ENCODE measurements around the gene IP6K1. TPM values are rescaled to one million over a fixed set of nuclear protein-coding genes. Genes with fewer than 3 reads are reported as not detected.

The IP6K1 gene
- total RNA-seq, 1 donor from 2014 or later = 46.4 TPM

DNA sequence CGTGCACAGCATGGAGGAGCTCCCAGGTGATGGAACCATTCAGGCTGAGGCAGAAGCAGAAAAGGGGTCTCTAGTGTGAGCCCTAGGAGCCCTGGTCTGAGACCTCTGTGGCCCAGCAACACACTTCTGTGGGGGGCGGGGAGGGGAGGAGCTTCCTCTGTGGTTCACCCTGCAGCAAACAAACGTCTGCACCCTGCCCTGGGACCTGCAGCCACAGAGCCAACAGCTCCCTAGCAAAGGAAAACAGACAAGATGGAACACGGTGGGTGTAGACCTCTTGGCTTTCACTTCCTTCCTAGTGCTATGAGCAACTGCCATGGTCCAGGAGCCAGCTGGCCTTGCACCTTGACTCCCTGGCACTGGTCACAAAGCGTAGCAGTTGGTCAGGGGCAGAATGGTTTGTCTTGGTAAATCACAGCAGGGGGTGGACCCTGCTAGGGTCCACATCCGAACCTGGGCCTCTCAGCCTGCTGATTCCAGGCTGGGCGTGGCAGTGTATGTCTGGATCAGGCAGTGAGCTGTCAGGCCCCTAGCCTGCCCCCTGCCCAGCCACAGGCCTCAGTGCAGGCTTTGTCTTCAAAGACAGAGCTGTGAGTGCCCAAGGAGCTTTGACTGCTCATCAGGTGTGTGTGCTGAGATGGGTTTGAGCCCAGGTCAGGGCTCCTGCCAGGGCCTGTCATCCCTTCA is 73.6 kb downstream of the IP6K1 start:
- Mint-ChIP-seq H3K27me3 (ENCODE audit: low read depth) (no peaks in the 10 kb centered on the region), H3K27ac (no peak overlapping the region), H3K4me1 (no peaks in the 10 kb centered on the region), H3K9me3 (no peaks in the 10 kb centered on the region), H3K4me3 (no peak overlapping the region), H3K36me3 (peaks cover 4% of the 10 kb centered on the region)
- DNase-seq (ENCODE audit: low spot score in 2 of 2, unreplicated experiment in 2 of 2) = no peak
- TF ChIP-seq CTCF (IDR thresholded peaks at IDR 0.05; ENCODE audit: unreplicated experiment) = no peak

GRCh38 chr3:49712166-49712565 is 74.2 kb downstream of the IP6K1 start:
- TF ChIP-seq CTCF (IDR thresholded peaks at IDR 0.05; ENCODE audit: unreplicated experiment) = no peak
- H3K4me1 Mint-ChIP-seq = no peaks in the 10 kb centered on the region
- no peaks in the 10 kb centered on the region for H3K27me3 Mint-ChIP-seq (ENCODE audit: low read depth)
- no peak overlapping the region for H3K27ac Mint-ChIP-seq
- peaks cover 5% of the 10 kb centered on the region for H3K36me3 Mint-ChIP-seq
- no peak for DNase-seq (ENCODE audit: low spot score in 2 of 2, unreplicated experiment in 2 of 2)
- H3K4me3 Mint-ChIP-seq = no peak overlapping the region
- no peaks in the 10 kb centered on the region for H3K9me3 Mint-ChIP-seq

DNA sequence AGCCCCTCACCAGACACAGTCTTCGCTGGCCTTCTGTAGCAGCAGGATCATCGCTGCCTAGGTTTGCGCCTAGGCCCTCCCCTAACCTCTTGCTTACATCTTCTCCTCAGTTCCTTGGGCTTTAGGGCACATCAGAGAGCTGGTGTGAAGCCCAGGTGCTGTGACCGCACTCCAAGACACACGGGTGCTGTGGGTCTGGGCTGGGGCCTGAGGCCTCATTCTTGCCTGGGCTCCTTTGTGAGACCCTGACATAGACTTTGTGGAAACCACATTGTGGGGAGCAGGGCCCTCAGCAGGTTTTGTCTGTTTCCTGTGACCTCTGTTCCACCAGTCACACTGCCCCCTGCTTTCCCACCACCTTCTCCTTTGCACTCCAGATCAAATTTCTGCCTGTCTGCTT is 74.9 kb downstream of the IP6K1 start:
- no peaks in the 10 kb centered on the region for H3K27me3 Mint-ChIP-seq (ENCODE audit: low read depth)

GRCh38 chr3:49709852-49710251 is 76.5 kb downstream of the IP6K1 start:
- H3K27me3 Mint-ChIP-seq (ENCODE audit: low read depth) = no peaks in the 10 kb centered on the region
- no peak overlapping the region for H3K27ac Mint-ChIP-seq
- H3K36me3 Mint-ChIP-seq = peaks cover 5% of the 10 kb centered on the region
- no peaks in the 10 kb centered on the region for H3K4me1 Mint-ChIP-seq
- no peak for TF ChIP-seq CTCF (IDR thresholded peaks at IDR 0.05; ENCODE audit: unreplicated experiment)
- DNase-seq (ENCODE audit: low spot score in 2 of 2, unreplicated experiment in 2 of 2) = no peak
- no peaks in the 10 kb centered on the region for H3K9me3 Mint-ChIP-seq
- no peak overlapping the region for H3K4me3 Mint-ChIP-seq

More for the DNA sequence above, 74.9 kb downstream of the IP6K1 start:
- Mint-ChIP-seq H3K36me3 (peaks cover 5% of the 10 kb centered on the region), H3K27ac (no peak overlapping the region), H3K4me3 (no peak overlapping the region), H3K4me1 (no peaks in the 10 kb centered on the region), H3K9me3 (no peaks in the 10 kb centered on the region)
- no peak for TF ChIP-seq CTCF (IDR thresholded peaks at IDR 0.05; ENCODE audit: unreplicated experiment)
- DNase-seq (ENCODE audit: low spot score in 2 of 2, unreplicated experiment in 2 of 2) = no peak

DNA sequence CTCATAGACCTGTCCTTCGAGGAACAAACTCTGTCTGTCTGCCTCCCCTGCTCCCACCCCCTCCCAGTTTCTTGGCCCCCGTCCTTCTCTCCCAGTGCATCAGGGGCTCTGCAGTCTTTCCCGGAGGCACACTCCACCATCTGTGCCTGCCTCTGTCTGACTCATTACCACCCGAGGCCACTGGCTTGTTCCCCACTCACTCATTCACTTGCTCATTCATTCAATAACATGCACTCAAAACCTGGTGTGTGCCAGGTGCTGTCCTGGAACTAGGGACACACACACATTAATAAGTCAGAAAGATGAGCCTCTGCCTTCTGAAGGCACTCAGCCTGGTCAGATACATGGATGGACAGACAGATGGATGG is 79.2 kb downstream of the IP6K1 start:
- no peak for TF ChIP-seq CTCF (IDR thresholded peaks at IDR 0.05; ENCODE audit: unreplicated experiment)
- H3K9me3 Mint-ChIP-seq = no peaks in the 10 kb centered on the region
- peaks cover 7% of the 10 kb centered on the region for H3K36me3 Mint-ChIP-seq
- DNase-seq (ENCODE audit: low spot score in 2 of 2, unreplicated experiment in 2 of 2) = no peak
- H3K27me3 Mint-ChIP-seq (ENCODE audit: low read depth) = no peaks in the 10 kb centered on the region
- no peaks in the 10 kb centered on the region for H3K4me1 Mint-ChIP-seq
- no peak overlapping the region for H3K4me3 Mint-ChIP-seq
- no peak overlapping the region for H3K27ac Mint-ChIP-seq

Data from mesothelial cell of epicardium (in vitro differentiated cells).